GM19043 (cell line): ENCODE data around the gene NTN5.
"Not testable (repeated sequence)": the region's sequence is repeated elsewhere in the genome, so short reads cannot be mapped to it uniquely, and the experiment has no call there.

ENCODE experiments used
- ATAC-seq: cut with Tn5 transposase; IDR thresholded peaks from one replicate; pipeline ENCODE4 v1.9.1; 2021; ENCODE audit warnings: low read depth; ENCODE audit not compliant: unreplicated experiment

The NTN5 gene

DNA sequence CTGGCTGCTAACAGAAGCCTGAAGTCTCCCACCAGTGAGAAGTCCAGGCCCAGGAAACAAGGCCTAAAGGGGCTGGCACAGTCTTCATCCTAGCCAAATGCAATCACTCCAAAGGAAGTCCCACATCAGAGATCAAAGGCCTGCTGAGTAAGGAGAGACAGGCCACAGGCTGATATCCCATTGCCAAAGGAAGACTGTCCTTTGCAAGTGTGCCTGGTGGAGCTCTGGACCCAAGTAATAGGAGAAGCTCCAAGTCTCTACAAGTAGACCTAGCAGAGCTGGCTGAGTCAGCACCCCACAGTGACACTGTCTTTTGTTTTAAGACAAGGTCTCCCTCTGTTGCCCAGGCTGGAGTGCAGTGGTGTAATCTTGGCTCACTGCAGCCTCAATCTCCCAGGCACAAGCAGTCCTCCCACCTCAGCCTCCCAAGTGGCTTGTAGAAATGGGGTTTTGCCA is 40.1 kb downstream of the NTN5 start:
- no peak for ATAC-seq

DNA sequence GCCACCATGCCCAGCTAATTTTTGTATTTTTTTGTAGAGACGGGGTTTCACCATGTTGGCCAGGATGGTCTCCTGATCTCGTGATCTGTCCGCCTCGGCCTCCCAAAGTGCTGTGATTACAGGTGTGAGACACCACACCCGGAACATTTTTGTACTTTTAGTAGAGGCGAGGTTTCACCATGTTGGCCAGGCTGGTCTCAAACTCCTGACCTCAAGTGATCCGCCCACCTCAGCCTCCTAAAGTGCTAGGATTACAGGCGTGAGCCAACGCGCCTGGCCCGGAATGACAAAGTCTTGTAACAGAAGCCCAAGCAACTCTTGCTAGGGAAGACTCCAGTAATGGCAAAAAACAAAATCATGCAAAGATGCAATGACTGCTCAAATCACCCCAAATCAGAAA is 40.5 kb downstream of the NTN5 start:
- ATAC-seq: not testable (repeated sequence)

DNA sequence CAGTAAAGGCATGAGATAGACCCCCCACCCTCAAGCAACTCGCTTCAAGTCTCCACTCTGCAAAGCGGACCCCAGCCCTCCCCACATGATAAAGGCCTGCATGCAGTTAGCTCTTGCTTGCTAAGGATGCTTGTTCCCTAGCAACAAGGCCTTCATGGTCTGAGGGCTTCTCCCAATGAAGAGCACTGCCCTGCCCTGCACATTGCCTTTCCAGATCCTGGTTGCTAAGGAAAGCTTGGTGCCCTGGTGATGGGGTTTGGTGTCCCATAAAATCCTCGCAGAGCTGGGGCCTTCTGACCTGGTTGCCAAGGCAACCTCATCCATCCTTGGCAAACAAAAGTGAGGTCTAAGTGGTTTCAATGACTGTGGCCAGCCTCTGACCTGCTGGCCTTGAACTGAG is 41.6 kb downstream of the NTN5 start:
- no peak for ATAC-seq

DNA sequence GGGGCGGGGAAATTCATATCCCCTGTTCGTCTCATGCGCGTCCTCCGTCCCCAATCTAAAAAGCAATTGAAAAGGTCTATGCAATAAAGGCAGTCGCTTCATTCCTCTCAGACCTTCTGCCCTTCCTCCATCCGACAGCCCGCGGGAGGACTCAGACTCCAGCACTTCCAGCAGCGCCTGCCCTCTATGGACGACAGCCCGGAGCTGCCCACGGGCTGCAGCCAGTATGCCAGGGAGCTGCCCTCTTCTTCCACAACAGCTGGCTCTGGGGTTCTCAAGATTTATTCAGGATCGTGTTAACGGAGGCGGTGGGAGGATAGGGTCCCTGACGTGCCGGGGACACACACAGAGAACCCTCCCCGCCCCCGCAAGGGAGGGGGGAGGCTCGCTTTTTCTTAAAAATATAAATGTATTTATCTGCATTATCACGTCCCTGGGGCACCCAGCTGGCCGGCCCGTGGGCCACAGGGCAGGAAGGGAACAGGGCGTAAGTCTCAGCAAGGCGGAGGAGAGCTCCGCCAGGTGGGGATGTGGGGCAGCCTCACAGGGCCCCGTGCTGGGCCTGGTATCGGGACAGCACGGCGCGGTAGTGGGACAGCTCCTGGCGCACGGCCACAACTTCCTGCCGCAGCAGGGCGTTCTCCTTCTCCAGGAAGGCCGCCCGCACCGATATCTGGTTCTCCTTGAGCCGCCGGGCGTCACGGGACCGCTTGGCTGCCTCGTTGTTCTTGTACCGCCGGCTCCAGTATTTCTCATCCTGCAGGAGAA is 42.3 kb downstream of the NTN5 start:
- ATAC-seq: no peak

DNA sequence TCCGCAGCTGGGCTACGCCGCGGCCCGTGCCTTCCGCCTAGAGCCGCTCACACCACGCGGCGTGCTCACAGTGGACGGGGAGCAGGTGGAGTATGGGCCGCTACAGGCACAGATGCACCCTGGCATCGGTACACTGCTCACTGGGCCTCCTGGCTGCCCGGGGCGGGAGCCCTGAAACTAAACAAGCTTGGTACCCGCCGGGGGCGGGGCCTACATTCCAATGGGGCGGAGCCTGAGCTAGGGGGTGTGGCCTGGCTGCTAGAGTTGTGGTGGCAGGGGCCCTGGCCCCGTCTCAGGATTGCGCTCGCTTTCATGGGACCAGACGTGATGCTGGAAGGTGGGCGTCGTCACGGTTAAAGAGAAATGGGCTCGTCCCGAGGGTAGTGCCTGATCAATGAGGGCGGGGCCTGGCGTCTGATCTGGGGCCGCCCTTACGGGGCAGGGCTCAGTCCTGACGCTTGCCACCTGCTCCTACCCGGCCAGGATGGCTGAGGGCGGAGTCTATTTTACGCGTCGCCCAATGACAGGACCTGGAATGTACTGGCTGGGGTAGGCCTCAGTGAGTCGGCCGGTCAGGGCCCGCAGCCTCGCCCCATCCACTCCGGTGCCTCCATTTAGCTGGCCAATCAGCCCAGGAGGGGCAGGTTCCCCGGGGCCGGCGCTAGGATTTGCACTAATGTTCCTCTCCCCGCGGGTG is 43.1 kb downstream of the NTN5 start:
- ATAC-seq: no peak

DNA sequence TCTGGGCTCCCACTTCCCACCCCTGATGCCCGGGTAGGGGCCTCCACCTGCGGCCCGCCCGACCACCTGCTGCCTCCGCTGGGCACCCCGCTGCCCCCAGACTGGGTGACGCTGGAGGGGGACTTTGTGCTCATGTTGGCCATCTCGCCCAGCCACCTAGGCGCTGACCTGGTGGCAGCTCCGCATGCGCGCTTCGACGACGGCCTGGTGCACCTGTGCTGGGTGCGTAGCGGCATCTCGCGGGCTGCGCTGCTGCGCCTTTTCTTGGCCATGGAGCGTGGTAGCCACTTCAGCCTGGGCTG is 43.6 kb downstream of the NTN5 start:
- no peak for ATAC-seq

DNA sequence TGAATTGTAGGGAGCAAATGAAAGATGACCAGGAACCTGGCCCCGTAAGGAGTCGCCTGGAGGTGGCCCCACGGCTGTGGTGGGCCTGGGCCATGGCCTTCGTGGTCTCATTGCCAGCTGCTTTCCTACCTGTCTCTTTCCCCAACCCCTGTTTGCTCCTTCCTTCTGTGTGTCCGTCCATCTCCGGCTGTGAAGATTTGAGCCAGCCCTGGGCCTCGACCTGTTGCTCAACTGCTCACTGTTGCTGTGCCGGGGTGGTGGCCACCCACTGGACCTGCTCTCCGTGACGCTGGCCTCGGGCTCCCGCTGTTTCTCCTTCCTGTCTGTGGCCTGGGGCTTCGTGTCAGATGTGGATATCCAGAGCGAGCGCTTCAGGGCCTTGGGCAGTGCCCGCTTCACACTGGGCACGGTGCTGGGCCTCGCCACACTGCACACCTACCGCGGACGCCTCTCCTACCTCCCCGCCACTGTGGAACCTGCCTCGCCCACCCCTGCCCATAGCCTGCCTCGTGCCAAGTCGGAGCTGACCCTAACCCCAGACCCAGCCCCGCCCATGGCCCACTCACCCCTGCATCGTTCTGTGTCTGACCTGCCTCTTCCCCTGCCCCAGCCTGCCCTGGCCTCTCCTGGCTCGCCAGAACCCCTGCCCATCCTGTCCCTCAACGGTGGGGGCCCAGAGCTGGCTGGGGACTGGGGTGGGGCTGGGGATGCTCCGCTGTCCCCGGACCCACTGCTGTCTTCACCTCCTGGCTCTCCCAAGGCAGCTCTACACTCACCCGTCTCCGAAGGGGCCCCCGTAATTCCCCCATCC is 44.1 kb downstream of the NTN5 start:
- no peak for ATAC-seq

DNA sequence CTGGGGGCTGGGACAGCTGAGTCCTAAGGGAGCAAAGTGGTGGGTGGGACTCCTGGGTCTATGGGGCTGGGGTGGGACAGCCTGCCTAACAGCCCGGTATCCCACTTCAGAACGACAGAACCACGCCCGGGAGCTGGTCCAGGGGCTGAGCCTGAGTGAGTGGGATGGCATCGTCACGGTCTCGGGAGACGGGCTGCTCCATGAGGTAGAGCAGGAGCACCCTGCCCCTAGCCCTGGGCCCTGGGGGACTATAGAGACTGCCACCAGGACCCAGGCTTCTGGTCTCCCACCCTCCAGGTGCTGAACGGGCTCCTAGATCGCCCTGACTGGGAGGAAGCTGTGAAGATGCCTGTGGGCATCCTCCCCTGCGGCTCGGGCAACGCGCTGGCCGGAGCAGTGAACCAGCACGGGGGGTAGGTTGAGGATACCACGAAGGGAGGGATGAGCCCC is 44.9 kb downstream of the NTN5 start:
- no peak for ATAC-seq

DNA sequence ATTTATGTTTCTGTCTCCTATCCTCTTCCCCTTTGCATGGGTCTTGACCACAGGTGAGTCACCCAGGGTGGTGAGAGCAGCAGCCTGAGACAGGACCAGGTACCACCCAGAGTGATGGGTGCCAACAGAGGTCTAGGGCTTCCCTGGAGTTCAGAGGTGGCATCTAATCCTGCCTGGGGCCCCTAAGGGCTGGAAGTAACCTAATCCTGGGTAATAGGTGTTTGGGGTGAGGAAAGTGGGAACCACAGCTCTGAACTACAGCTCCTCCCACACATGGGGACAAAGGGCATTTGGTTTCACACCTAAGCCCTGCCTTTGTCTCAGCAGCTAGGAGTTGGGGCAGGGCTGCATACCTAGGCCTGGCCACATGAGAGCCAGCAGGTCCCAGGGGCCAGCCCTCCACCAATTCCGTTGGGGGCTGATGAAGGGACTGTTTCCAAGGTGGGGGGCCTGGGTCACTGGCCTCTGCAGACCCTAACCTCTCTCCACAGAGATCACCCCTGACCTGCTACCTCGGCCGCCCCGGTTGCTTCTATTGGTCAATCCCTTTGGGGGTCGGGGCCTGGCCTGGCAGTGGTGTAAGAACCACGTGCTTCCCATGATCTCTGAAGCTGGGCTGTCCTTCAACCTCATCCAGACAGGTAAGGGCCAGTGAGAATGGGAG is 45.5 kb downstream of the NTN5 start:
- no peak for ATAC-seq

DNA sequence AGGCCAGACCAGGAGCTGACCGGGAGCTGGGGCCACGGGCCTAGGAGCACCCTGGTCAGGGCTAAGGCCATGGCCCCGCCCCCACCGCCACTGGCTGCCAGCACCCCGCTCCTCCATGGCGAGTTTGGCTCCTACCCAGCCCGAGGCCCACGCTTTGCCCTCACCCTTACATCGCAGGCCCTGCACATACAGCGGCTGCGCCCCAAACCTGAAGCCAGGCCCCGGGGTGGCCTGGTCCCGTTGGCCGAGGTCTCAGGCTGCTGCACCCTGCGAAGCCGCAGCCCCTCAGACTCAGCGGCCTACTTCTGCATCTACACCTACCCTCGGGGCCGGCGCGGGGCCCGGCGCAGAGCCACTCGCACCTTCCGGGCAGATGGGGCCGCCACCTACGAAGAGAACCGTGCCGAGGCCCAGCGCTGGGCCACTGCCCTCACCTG is 46.9 kb downstream of the NTN5 start:
- ATAC-seq: no peak

DNA sequence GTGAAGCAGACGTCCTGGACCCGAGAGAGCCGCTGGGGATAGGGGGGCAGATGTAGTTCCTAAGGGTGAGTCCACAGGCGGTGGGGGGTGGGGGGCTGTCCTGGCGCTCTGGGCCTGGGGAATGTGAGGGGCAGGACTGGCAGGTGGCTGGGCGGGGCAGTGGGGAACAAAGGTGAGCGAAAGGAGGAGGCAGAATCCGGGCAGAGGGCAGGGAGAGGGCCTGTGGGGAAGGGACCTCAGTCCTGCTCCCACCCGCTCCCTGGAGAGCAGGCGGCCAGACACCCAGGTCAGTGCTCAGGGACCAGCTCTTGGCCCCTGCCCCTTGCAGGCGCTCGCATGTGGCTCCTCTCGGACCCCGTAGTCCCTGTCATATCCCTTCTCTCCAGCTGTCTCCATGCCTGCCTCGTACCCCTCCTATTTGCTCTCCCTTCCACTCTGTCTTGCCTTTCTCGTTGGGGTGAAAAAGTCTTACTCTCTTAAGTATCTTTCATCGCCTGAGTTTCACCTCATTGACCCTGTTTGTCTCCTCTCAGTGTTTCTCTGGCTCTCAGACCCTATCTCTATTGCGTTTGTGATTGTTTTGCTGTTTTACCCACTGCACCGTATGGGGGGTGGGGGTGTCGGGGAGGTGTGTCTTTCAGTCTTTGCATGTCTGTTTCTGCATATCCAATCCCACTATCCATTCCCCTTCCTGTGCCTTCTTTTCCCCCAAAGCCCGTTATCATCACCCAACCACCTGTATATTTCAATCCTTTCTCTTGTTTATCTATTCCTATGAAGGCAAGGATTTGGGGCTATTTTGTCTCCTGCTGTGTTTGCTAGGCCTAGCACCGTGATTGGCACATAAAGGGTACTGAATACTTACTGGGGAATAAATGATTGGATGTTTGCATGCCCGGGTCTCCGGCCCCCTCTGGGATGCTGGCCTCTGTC is 47.8 kb downstream of the NTN5 start:
- ATAC-seq: no peak

DNA sequence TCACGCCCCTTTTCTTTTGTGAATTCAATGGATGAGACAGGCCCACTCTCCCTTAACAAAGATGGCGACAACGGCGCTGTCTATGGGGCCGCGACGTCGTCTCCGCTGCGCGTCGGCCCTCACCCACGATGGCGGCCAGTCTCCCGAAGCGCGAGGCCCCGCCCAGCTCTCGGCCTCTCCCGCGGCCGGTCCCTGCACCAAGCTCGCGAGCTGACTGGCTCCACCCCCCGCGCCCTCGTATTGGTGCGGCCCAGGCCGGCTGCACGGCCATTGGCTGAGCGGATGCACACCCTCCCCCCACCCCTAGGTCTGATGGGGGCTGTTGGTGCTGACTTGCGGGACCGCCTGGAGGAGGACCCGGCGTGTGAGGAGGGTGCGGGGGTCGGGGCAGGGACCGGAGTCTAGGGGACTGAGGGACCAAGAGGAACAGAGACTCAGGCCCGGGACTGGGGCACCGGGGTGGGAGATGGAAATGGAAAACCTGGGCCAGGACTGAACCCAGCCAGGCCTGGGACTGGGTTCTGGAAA is 48.7 kb downstream of the NTN5 start:
- peak; percentile 56 for ATAC-seq

DNA sequence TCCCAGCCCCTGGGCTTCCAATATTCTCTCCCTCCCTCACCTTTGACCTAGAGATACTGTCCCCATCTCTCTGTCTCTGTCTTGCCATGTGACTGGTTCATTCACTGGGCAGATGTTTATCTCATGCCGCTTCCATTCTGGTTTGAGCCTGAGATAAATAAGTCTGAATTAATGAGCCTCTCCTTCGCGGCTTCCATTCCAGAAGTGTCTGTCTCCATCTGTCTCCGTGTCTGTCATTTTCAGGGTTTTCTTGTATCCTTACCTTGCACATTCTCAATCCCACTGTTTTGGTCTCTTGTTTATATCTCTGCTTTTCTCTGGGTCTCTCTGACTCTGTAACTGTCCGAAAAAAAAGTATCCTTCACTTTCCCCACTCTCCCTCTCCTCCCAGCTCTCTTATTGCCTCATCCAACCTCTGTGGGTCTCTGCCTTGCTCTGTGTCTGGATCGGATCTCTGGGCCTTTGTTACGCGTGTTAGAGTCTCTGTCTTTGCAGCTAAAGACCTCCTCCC is 49.2 kb downstream of the NTN5 start:
- ATAC-seq: no peak

DNA sequence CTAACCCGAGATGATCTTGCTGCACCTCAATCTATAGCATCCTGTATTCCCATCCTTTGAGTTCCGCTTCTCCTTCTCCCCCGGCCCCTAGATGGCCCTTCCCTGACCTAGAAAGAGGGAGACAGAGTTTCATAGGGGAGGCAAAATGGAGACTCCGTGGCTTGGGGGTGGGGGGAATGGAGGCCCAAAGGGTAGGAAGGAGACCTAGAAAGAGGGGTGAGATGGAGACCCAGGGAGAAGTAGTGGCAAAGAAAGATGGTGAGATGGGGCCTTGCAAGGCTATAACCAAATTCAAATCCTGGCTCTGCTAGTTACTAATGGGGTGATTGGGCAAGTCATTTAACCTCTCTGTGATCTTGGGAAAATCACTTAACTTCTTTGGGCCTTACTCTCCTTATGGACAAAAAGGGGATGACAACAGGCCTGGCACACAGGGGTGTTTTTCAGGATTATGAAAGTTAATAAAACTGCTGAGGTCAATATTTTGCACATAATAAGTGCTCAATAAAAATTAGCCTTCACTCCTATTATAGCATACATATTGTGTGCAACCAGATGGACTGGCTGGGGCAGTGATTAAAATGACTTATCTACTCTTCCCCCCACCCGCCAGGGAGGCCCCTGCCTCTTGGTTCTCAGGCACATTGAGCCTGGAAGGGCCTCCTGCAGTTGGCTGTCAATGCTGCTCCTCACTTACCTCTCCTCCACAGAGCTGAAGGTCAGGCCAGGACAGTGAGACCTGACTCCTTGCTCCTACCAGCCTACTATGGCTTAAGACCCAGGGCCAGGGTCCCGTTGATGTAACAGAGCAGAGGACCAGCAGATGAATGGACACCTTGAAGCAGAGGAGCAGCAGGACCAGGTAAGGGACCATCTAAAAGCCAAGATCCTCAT is 52.9 kb downstream of the NTN5 start:
- no peak for ATAC-seq

DNA sequence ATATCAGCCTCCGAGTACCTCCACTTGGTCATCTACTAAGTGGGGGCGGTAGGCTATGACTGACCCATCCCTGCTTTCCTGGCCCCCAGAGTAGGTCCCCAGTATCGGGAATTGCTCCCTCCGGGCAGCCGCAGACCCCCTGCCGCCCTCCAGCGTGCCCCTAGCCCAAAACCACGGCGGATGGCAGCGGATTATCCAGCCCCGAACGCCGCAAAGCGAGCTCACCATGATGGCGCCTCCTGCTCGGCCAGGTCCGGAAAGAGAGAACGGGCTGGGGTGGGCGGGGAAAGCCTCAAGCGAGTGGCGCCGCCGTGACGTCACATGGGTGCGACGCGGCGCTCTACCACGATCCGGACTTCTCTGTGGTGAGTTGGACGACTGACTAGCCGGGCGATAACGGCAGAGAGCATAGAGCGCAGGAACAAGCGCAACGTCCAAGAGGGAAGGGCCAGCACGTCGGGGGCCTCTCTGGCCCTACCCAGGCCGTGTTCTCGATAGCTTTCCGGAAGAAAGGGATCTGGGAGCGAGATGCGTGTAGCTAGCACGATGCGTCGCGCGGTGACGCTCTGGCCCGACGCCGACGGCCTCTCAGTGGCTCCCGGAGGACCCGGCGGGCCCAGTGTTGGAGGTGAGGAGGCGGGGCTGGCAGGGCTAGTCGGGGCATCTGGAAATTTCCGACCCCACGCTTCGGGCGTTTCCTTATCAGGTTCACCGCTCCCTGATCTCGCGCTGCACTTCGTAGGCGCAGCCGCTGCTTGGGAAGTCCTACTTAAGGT is 53.7 kb downstream of the NTN5 start, which contains the start of the genes RPL18 and SPHK2:
TSS of gene RPL18 (minus strand) at position 263 of the 776 bp plus-strand sequence. CDS start at position 228, 35 bp downstream.
TSS of gene SPHK2 (plus strand) at position 591 of the 776 bp plus-strand sequence. CDS start 1,009 bp downstream, outside the sequence.
- ATAC-seq: peak; percentile 76

DNA sequence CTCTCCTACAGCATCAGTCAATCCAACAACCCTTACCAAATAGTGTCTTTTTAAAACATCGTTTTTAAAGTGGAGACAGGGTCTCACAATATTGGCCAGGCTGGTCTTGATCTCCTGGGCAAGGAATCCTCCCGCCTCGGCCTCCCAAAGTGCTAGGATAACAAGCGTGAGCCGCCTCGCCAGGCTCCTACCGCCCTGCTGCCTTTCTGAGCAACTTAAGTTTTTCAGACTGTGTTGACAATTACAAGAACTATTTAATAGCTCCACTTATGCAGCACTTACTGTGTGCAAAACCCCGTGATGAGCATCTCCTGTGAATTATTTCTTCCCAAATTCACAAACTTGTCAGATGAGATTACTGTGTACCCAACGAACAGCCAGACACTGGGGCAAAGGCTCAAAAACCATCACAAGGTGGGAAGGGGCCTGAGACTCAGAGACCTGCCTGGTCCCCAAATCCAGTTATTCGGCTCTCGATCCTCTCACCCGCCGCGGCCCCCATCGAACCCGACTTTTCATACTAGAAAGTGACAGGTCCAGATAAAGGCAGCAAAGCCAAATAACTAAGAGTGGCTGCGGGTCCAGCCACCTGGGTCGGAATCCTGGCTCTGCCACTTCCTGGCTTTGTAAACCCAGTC is 54.4 kb downstream of the NTN5 start:
- no peak for ATAC-seq
